ENCODE data around the gene CTBP1.
A peak's percentile ranks its signal among the peaks of the same experiment; 100 is the strongest.

The CTBP1 gene

GRCh38 chr4:1193206-1194009 is 55.5 kb downstream of the CTBP1 start:
- DNase-seq = no peak

GRCh38 chr4:1192493-1193205 is 56.3 kb downstream of the CTBP1 start:
- no peak for DNase-seq

- peak; percentile 97 for DNase-seq
Measured at GRCh38 chr4:1192091-1192492, 56.8 kb downstream of the CTBP1 start.

- no peak for DNase-seq
Measured at GRCh38 chr4:1191621-1192020, 57.3 kb downstream of the CTBP1 start.

- DNase-seq = no peak
Measured at GRCh38 chr4:1187182-1187581, 61.7 kb downstream of the CTBP1 start.

- DNase-seq = no peak
Measured at GRCh38 chr4:1183985-1184773, 64.8 kb downstream of the CTBP1 start.

- DNase-seq = no peak
Measured at GRCh38 chr4:1182313-1182712, 66.6 kb downstream of the CTBP1 start.

- no peak for DNase-seq
Measured at GRCh38 chr4:1180663-1181062, 68.3 kb downstream of the CTBP1 start.

- no peak for DNase-seq
Measured at GRCh38 chr4:1179976-1180375, 69.0 kb downstream of the CTBP1 start.

- no peak for DNase-seq
Measured at GRCh38 chr4:1179089-1179441, 69.9 kb downstream of the CTBP1 start.

- DNase-seq = no peak
Measured at GRCh38 chr4:1178300-1179088, 70.4 kb downstream of the CTBP1 start.

GRCh38 chr4:1177274-1178141 is 71.4 kb downstream of the CTBP1 start:
- no peak for DNase-seq

GRCh38 chr4:1176398-1177273 is 72.3 kb downstream of the CTBP1 start:
- DNase-seq = no peak

- DNase-seq = no peak
Measured at GRCh38 chr4:1175635-1176229, 73.2 kb downstream of the CTBP1 start.

GRCh38 chr4:1174941-1175634 is 73.8 kb downstream of the CTBP1 start:
- no peak for DNase-seq

- DNase-seq = peak; percentile 37
Measured at GRCh38 chr4:1172971-1173757, 75.8 kb downstream of the CTBP1 start.

- DNase-seq = no peak
Measured at GRCh38 chr4:1172228-1172851, 76.6 kb downstream of the CTBP1 start, which contains the start of gene SPON2. Gene SPON2 (minus strand): TSS chr4:1172583.

All from EL (cell line).